GM12872 (cell line): ENCODE data around the gene ZBTB17.

Source experiments
- TF ChIP-seq, protein P1 (sequence below): IDR thresholded peaks from 3 replicates; pipeline ENCODE4 v1.5.1; 2011; ENCODE audit warnings: low read depth, mild to moderate bottlenecking, low read length, moderate library complexity; ENCODE audit not compliant: insufficient read depth

Gene ZBTB17

DNA sequence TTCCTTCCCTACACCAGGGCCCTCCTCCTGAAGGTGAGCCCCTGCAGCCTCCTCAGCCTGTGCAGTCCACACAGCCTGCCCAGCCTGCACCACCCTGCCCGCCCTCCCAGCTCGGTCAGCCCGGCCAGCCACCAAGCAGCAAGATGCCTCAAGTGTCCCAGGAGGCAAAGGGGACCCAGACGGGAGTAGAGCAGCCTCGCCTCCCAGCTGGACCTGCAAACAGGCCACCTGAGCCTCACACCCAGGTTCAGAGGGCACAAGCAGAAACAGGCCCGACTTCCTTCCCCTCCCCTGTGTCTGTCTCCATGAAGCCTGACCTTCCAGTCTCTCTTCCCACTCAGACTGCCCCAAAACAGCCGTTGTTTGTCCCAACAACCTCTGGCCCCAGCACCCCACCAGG, 38.8 kb downstream of the ZBTB17 start:
- TF ChIP-seq, protein P1, sequence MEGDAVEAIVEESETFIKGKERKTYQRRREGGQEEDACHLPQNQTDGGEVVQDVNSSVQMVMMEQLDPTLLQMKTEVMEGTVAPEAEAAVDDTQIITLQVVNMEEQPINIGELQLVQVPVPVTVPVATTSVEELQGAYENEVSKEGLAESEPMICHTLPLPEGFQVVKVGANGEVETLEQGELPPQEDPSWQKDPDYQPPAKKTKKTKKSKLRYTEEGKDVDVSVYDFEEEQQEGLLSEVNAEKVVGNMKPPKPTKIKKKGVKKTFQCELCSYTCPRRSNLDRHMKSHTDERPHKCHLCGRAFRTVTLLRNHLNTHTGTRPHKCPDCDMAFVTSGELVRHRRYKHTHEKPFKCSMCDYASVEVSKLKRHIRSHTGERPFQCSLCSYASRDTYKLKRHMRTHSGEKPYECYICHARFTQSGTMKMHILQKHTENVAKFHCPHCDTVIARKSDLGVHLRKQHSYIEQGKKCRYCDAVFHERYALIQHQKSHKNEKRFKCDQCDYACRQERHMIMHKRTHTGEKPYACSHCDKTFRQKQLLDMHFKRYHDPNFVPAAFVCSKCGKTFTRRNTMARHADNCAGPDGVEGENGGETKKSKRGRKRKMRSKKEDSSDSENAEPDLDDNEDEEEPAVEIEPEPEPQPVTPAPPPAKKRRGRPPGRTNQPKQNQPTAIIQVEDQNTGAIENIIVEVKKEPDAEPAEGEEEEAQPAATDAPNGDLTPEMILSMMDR, result no peak

DNA sequence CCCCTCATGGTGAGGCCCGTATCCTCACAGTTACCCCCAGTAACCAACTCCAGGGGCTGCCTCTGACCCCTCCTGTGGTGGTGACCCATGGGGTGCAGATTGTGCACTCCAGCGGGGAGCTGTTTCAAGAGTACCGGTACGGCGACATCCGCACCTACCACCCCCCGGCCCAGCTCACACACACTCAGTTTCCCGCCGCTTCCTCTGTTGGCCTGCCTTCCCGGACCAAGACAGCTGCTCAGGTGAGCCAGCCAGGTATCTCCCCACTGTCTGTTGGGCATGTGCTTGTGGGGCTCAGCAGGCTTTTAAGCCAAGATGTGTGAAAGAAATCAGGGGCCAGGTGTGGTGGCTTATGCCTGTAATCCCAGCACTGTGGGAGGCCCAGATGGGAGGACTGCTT, 39.9 kb downstream of the ZBTB17 start:
- TF ChIP-seq, protein P1, result no peak

DNA sequence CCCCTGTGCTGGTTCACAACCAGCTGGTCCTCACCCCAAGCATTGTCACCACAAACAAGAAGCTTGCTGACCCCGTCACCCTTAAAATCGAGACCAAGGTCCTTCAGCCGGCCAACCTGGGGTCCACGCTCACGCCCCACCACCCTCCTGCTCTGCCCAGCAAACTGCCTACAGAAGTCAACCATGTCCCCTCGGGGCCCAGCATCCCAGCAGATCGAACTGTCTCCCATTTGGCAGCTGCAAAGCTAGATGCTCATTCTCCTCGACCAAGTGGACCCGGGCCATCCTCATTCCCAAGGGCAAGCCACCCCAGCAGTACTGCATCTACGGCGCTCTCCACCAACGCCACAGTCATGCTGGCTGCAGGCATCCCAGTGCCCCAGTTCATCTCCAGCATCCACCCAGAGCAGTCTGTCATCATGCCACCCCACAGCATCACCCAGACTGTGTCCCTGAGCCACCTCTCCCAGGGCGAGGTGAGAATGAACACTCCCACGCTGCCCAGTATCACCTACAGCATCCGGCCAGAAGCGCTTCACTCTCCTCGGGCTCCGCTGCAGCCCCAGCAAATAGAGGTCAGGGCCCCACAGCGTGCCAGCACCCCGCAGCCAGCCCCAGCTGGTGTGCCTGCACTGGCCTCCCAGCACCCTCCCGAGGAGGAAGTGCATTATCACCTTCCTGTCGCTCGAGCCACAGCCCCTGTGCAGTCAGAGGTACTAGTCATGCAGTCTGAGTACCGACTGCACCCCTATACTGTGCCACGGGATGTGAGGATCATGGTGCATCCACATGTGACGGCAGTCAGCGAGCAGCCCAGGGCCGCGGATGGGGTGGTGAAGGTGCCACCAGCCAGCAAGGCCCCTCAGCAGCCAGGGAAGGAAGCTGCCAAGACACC, 40.6 kb downstream of the ZBTB17 start:
- TF ChIP-seq, protein P1, result no peak

DNA sequence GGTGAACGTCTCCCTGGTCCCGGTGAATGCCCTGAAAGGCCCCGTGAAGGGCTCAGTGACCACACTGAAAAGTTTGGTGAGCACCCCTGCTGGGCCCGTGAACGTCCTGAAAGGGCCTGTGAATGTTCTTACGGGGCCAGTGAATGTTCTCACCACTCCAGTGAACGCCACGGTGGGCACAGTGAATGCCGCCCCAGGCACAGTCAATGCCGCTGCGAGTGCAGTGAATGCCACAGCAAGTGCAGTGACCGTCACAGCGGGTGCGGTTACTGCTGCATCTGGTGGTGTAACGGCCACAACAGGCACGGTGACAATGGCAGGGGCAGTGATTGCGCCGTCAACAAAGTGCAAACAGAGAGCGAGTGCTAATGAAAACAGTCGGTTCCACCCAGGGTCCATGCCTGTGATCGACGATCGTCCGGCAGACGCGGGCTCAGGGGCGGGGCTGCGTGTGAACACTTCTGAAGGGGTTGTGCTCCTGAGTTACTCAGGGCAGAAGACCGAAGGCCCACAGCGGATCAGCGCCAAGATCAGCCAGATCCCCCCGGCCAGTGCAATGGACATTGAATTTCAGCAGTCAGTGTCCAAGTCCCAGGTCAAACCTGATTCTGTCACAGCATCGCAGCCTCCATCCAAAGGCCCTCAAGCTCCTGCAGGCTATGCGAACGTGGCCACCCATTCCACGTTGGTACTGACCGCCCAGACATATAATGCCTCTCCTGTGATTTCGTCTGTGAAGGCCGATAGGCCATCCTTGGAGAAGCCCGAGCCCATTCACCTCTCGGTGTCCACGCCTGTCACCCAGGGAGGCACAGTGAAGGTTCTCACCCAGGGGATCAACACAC, 41.5 kb downstream of the ZBTB17 start:
- TF ChIP-seq, protein P1, result no peak

DNA sequence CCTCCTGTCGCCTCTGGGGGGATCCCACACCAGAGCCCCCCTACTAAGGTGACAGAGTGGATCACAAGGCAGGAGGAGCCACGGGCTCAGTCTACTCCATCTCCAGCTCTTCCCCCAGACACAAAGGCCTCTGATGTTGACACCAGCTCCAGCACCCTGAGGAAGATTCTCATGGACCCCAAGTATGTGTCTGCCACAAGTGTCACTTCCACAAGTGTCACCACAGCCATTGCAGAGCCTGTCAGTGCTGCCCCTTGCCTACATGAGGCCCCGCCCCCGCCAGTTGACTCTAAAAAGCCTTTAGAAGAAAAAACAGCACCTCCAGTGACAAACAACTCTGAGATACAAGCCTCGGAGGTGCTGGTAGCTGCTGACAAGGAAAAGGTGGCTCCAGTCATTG, 42.2 kb downstream of the ZBTB17 start:
- TF ChIP-seq, protein P1, result no peak

DNA sequence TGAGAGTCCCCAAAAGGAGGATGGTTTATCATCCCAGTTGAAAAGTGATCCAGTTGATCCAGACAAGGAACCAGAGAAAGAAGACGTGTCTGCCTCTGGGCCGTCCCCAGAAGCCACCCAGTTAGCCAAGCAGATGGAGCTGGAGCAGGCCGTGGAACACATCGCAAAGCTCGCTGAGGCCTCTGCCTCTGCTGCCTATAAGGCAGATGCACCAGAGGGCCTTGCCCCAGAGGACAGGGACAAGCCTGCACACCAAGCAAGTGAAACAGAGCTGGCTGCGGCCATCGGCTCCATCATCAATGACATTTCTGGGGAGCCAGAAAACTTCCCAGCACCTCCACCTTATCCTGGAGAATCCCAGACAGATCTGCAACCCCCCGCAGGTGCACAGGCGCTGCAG, 43.3 kb downstream of the ZBTB17 start:
- TF ChIP-seq, protein P1, result no peak

DNA sequence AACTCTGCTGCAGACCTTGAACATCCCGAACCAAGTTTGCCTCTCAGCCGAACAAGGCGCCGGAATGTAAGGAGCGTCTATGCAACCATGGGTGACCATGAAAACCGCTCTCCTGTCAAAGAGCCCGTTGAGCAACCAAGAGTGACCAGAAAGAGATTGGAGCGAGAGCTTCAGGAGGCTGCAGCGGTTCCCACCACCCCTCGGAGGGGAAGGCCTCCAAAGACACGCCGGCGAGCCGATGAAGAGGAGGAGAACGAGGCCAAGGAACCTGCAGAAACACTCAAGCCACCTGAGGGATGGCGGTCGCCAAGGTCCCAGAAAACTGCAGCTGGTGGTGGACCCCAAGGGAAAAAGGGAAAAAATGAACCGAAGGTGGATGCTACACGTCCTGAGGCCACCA, 44.0 kb downstream of the ZBTB17 start:
- TF ChIP-seq, protein P1, result no peak
